ENCODE measurements around the gene EML1. TPM values are rescaled to one million over a fixed set of nuclear protein-coding genes. Genes with fewer than 3 reads are reported as not detected.

Gene EML1
- total and polyA plus RNA-seq, 2 of the 13 experiments (the other 11 are each of a cell fraction or from before 2014, with no cell fraction given): 0.59 to 1.7 TPM

DNA sequence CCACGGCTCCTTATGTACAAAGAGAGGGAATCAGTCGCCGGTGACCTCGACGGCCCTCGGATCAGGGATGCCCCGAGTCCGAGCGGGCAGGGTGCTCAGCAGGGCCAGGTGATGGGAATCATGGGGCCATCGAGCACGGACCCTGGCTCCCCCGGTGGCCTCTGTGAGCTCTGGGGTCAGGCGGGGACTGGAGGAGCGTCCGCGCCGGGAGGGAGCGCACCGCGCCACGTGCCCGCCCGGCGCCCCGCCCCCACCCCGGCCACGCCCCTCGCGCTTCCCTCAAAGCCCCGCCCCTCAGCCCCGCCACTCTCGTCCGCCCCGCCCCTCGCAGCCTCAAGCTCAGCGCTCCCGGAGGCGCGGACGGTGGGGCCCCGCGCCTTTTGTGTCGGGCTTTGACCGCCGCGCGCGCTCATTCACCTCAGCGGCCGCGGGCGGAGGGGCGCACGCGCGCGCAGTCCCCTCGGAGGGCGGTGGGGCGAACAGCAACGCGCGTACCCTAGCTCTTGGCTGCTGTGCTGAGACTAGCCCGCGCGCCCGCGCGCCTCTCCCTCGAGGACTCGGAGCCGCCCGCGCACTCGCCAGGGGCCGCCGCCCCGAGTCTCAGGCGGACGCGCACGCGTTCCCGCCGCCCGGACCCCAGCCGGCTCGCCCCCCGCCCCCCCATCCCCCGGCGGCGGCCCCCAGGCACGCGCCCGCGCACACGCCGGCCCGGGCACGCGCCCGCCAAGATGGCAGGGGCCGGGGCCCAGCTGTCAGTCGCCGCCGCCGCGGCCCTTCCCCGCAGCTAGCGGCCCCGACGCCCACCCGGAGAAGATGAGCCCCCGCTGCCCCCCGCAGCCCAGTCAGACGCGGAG lies 178.1 kb downstream of the EML1 start (continued):
- TF ChIP-seq ZNF230 (CRISPR knock-in tag; IDR thresholded peaks at IDR 0.05) (0 out of 2 replicates have a peak, but pooled peaks have one; percentile 58), ZNF567 (CRISPR knock-in tag; IDR thresholded peaks at IDR 0.05; ENCODE audit: borderline replicate concordance) (no peak), KDM5B (CRISPR knock-in tag; IDR thresholded peaks at IDR 0.05; ENCODE audit: borderline replicate concordance) (peak; percentile 42; the same call in 1 of the 2 replicates), SALL2 (CRISPR knock-in tag; IDR thresholded peaks at IDR 0.05) (no peak; the same call in 1 of the 2 replicates), ZNF652 (CRISPR knock-in tag; IDR thresholded peaks at IDR 0.05; ENCODE audit: borderline replicate concordance, low read depth) (no peak), MYNN (CRISPR knock-in tag; IDR thresholded peaks at IDR 0.05; ENCODE audit: low read depth) (no peak), ZBTB14 (CRISPR knock-in tag; IDR thresholded peaks at IDR 0.05) (peak; percentile 94), ZNF468 (CRISPR knock-in tag; IDR thresholded peaks at IDR 0.05) (no peak), ZNF235 (CRISPR knock-in tag; IDR thresholded peaks at IDR 0.05; ENCODE audit: borderline replicate concordance) (no peak), CHD2 (IDR thresholded peaks at IDR 0.05; ENCODE audit: low read depth, low read length) (no peak), ZNF841 (CRISPR knock-in tag; IDR thresholded peaks at IDR 0.05; ENCODE audit: borderline replicate concordance) (no peak), IRF9 (CRISPR knock-in tag; IDR thresholded peaks at IDR 0.05; ENCODE audit: borderline replicate concordance) (0 out of 2 replicates have a peak, but pooled peaks have one; percentile 29), MAX (IDR thresholded peaks at IDR 0.05) (peak; percentile 87), HBP1 (CRISPR knock-in tag; IDR thresholded peaks at IDR 0.05; ENCODE audit: low read depth) (no peak), ISL2 (CRISPR knock-in tag; IDR thresholded peaks at IDR 0.05) (0 out of 2 replicates have a peak, but pooled peaks have one; percentile 38), SP5 (CRISPR knock-in tag; IDR thresholded peaks at IDR 0.05; ENCODE audit: borderline replicate concordance, low read depth) (peak; percentile 54; the same call in 1 of the 2 replicates), ZSCAN22 (CRISPR knock-in tag; IDR thresholded peaks at IDR 0.05) (no peak), ZNF282 (IDR thresholded peaks at IDR 0.05; ENCODE audit: partially characterized antibody) (no peak)
- TF ChIP-seq, protein P1, sequence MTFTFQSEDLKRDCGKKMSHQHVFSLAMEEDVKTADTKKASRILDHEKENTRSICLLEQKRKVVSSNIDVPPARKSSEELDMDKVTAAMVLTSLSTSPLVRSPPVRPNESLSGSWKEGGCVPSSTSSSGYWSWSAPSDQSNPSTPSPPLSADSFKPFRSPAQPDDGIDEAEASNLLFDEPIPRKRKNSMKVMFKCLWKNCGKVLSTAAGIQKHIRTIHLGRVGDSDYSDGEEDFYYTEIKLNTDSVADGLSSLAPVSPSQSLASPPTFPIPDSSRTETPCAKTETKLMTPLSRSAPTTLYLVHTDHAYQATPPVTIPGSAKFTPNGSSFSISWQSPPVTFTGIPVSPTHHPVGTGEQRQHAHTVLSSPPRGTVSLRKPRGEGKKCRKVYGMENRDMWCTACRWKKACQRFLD (CRISPR knock-in tag; IDR thresholded peaks at IDR 0.05; ENCODE audit: borderline replicate concordance): no peak
- TF ChIP-seq, protein P2, sequence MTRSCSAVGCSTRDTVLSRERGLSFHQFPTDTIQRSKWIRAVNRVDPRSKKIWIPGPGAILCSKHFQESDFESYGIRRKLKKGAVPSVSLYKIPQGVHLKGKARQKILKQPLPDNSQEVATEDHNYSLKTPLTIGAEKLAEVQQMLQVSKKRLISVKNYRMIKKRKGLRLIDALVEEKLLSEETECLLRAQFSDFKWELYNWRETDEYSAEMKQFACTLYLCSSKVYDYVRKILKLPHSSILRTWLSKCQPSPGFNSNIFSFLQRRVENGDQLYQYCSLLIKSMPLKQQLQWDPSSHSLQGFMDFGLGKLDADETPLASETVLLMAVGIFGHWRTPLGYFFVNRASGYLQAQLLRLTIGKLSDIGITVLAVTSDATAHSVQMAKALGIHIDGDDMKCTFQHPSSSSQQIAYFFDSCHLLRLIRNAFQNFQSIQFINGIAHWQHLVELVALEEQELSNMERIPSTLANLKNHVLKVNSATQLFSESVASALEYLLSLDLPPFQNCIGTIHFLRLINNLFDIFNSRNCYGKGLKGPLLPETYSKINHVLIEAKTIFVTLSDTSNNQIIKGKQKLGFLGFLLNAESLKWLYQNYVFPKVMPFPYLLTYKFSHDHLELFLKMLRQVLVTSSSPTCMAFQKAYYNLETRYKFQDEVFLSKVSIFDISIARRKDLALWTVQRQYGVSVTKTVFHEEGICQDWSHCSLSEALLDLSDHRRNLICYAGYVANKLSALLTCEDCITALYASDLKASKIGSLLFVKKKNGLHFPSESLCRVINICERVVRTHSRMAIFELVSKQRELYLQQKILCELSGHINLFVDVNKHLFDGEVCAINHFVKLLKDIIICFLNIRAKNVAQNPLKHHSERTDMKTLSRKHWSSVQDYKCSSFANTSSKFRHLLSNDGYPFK (CRISPR knock-in tag; IDR thresholded peaks at IDR 0.05; ENCODE audit: borderline replicate concordance): no peak
